Measurements from ENCODE around the gene DNAJC12.

GRCh38 chr10:67827811-67828210 lies 10.2 kb downstream of the DNAJC12 start:
- TF ChIP-seq POLR2A (IDR thresholded peaks at IDR 0.05) (no peak), CTCF (IDR thresholded peaks at IDR 0.05 in 4 of 5, conservative IDR thresholded peaks at IDR 0.05 in 1 of 5) (no peak)
